Panc1 (cell line): ENCODE results near the gene CAMKMT. TPM values are rescaled to one million over a fixed set of nuclear protein-coding genes. Genes with fewer than 3 reads are reported as not detected.

Source experiments
- ATAC-seq: fragments of 200-7000 bp; cut with Tn5 transposase; 2 replicates; pipeline ENCODE4 v1.9.1; 2020; ENCODE audit warnings: mild to moderate bottlenecking, moderate library complexity
- BruUV-seq: library from RNA; stranded (reverse); fragments of 400-500 nt; replicated peaks from 2 replicates; lab custom pipeline; 2021; lab: Mats Ljungman, UMichigan
- CTCF ChIA-PET: fragments of 300-600 bp; sonication (Branson Sonifier 250); formaldehyde crosslinking; loops from one replicate; lab custom pipeline; 2022; ENCODE audit warnings: antibody characterized with exemption; lab: Charles Lee
- POLR2A ChIA-PET: fragments of 300-600 bp; sonication (Branson Sonifier 250); formaldehyde crosslinking; loops from one replicate; lab custom pipeline; 2022; ENCODE audit warnings: antibody characterized with exemption; lab: Charles Lee
- DNase-seq: peaks from one replicate; pipeline ENCODE4 v3.0.0-alpha.2; 2010; ENCODE audit warnings: low read depth, low spot score
- H3K27ac ChIP-seq: 2 replicates; pipeline ENCODE4 v1.5.1; 2011; ENCODE audit warnings: mild to moderate bottlenecking, low read length, inconsistent platforms
- H3K27me3 ChIP-seq: fragments of 200-500 bp; sonication (Bioruptor generic); 2 replicates; pipeline ENCODE4 v1.6.0; 2014; ENCODE audit warnings: low read length, inconsistent platforms; ENCODE audit not compliant: control insufficient read depth, insufficient read depth
- H3K36me3 ChIP-seq: fragments of 200-500 bp; sonication (Bioruptor generic); 2 replicates; pipeline ENCODE4 v1.5.1; 2014; ENCODE audit warnings: inconsistent platforms, mild to moderate bottlenecking, low read length, moderate library complexity; ENCODE audit not compliant: control insufficient read depth, insufficient read depth
- H3K4me1 ChIP-seq: 2 replicates; pipeline ENCODE4 v1.5.1; 2011; ENCODE audit warnings: inconsistent platforms, mild to moderate bottlenecking, low read length, moderate library complexity; ENCODE audit not compliant: control insufficient read depth, insufficient read depth
- H3K4me3 ChIP-seq, 2 experiments: 2 replicates each; pipeline ENCODE4 v1.5.1; 2011 to 2012; ENCODE audit warnings: low read depth in 2 of 2, low read length in 2 of 2, mild to moderate bottlenecking in 2 of 2, inconsistent platforms in 1 of 2, moderate library complexity in 1 of 2
- H3K9me3 ChIP-seq: fragments of 200-500 bp; sonication (Bioruptor generic); 2 replicates; pipeline ENCODE4 v1.5.1; 2014; ENCODE audit warnings: low read depth, mild to moderate bottlenecking, inconsistent platforms, low read length, moderate library complexity; ENCODE audit not compliant: control insufficient read depth, insufficient read depth
- CTCF ChIP-seq: fragments of 450-650 bp; IDR thresholded peaks from 2 replicates; pipeline ENCODE4 v1.5.1; 2017; ENCODE audit warnings: mild to moderate bottlenecking
- POLR2AphosphoS5 ChIP-seq: IDR thresholded peaks from 2 replicates; pipeline ENCODE4 v1.6.1; 2012; ENCODE audit warnings: mild to moderate bottlenecking, low read depth, low read length, moderate library complexity
- REST ChIP-seq, 2 experiments: IDR thresholded peaks; 2 replicates each; pipeline ENCODE4 v1.6.1; 2011 to 2012; ENCODE audit warnings: low read depth in 2 of 2, control low read depth in 1 of 2, low read length in 1 of 2, mild to moderate bottlenecking in 1 of 2, moderate library complexity in 1 of 2; ENCODE audit not compliant: insufficient read depth in 1 of 2
- SIN3A ChIP-seq: IDR thresholded peaks from 2 replicates; pipeline ENCODE4 v1.6.1; 2012; ENCODE audit warnings: low read depth, mild to moderate bottlenecking, low read length, moderate library complexity, borderline replicate concordance; ENCODE audit not compliant: insufficient read depth
- TCF7L2 ChIP-seq: IDR thresholded peaks from 2 replicates; pipeline ENCODE4 v1.6.1; 2011; ENCODE audit warnings: mild to moderate bottlenecking, low read depth, low read length, inconsistent platforms
- in situ Hi-C: cut with HindIII; loops from 2 replicates; pipeline ENCODE4 v1.10.0; 2016; ENCODE audit warnings: low sequenced_read_pairs, low pct_unique_long_range_greater_than_20kb
- intact Hi-C: fragments of 100-400 bp; cut with micrococcal nuclease; formaldehyde crosslinking; loops from one replicate; pipeline ENCODE4 v1.10.0; 2022; ENCODE audit not compliant: unreplicated experiment
- total RNA-seq: library from RNA; stranded (reverse); gene quantifications from one replicate; pipeline ENCODE4 v1.2.1, GENCODE V29; 2021; ENCODE audit not compliant: unreplicated experiment

CAMKMT gene
- total RNA-seq, 1 experiment from 2014 or later = 12.6 TPM

GRCh38 chr2:44798139-44798659 lies 436.5 kb downstream of the CAMKMT start:
- no peaks in the 10 kb centered on the region for H3K4me1 ChIP-seq
- POLR2A ChIA-PET = no interaction called here
- no peak for ATAC-seq
- no peak overlapping the region for H3K4me3 ChIP-seq
- BruUV-seq = no TSS peak
- in situ Hi-C loops (no loop called here), intact Hi-C loops (no loop called here)
- H3K27me3 ChIP-seq = no peaks in the 10 kb centered on the region; the same call in 1 of the 2 replicates
- no peak for TF ChIP-seq SIN3A
- no peak for TF ChIP-seq POLR2AphosphoS5
- TF ChIP-seq CTCF = no peak
- no peak for TF ChIP-seq REST (IDR thresholded peaks at IDR 0.05; ENCODE audit: insufficient read depth in 1 of 2, low read depth in 2 of 2, low read length in 1 of 2)
- no peak for TF ChIP-seq TCF7L2
- no peak for DNase-seq
- no peaks in the 10 kb centered on the region for H3K36me3 ChIP-seq
- H3K9me3 ChIP-seq = no peaks in the 10 kb centered on the region
- no peak overlapping the region for H3K27ac ChIP-seq
- CTCF ChIA-PET = no interaction called here

- ATAC-seq (no peak), DNase-seq (no peak)
- intact Hi-C loops (no loop called here), in situ Hi-C loops (no loop called here)
- Histone ChIP-seq H3K27me3 (peaks cover 3% of the 10 kb centered on the region; the same call in 1 of the 2 replicates), H3K36me3 (no peaks in the 10 kb centered on the region), H3K27ac (no peak overlapping the region), H3K4me3 (no peak overlapping the region), H3K4me1 (no peaks in the 10 kb centered on the region), H3K9me3 (no peaks in the 10 kb centered on the region)
- no TSS peak for BruUV-seq
- TF ChIP-seq CTCF = no peak
- no peak for TF ChIP-seq SIN3A
- no peak for TF ChIP-seq TCF7L2
- TF ChIP-seq POLR2AphosphoS5 = no peak
- TF ChIP-seq REST (IDR thresholded peaks at IDR 0.05; ENCODE audit: insufficient read depth in 1 of 2, low read depth in 2 of 2, low read length in 1 of 2) = no peak
- CTCF ChIA-PET = no interaction called here
- POLR2A ChIA-PET = no interaction called here
These were observed 437.4 kb downstream of the CAMKMT start for GRCh38 chr2:44799105-44799504.
